Measurements from ENCODE around the gene TEX50.

- no peak for TF ChIP-seq CTCF (conservative IDR thresholded peaks at IDR 0.05; ENCODE audit: low read depth, low read length)
- TF ChIP-seq EZH2 (IDR thresholded peaks at IDR 0.05; ENCODE audit: low read length, unreplicated experiment), result no peak
Measured at GRCh38 chr1:173603056-173603591, 32.0 kb upstream of the TEX50 start, which contains the start of gene SLC9C2.
